ELF-1 (cell line): ENCODE data around the gene PPM1H.
"Not testable (repeated sequence)": the region's sequence is repeated elsewhere in the genome, so short reads cannot be mapped to it uniquely, and the experiment has no call there.

Experiments used
- DNase-seq: peaks from one replicate; pipeline ENCODE4 v3.0.0-alpha.2; 2016; ENCODE audit warnings: low read depth, low spot score

Gene PPM1H

GRCh38 chr12:62947364-62947763 lies 12.4 kb upstream of the PPM1H start:
- no peak for DNase-seq

DNA sequence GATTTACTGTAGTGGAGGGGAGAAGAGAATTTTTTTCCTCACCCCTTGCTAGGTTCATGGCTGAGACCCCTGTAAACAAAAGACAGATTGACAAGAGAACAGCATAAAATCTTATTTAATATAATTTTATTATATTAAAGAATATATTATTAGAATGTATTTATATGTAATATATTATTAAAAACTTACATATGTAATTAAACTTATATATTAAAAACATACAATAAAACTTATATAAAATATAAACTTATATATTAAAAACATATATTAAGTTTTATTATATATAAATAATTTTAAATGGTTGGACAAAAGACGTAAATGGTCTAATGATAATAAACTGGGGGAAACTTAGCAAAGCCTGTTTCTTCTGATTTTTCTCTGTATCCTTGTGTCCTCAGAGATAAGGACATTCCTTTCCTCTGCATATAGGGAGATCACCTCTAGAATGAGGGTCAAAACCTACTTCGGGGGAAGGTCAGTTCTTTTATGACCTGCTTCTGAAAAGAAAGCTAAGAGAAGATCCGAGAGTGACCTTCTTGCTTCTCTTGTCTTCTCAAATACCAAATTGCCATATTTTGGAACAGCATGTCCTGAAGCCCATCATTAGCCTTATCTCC lies 8.9 kb upstream of the PPM1H start:
- DNase-seq: no peak

GRCh38 chr12:62942316-62942715 lies 7.4 kb upstream of the PPM1H start:
- DNase-seq: not testable (repeated sequence)

- DNase-seq: peak; percentile 71
Observed at GRCh38 chr12:62934239-62934798, 631 bp downstream of the PPM1H start.

- DNase-seq: no peak
Observed at GRCh38 chr12:62933602-62934238, 1.2 kb downstream of the PPM1H start.

DNA sequence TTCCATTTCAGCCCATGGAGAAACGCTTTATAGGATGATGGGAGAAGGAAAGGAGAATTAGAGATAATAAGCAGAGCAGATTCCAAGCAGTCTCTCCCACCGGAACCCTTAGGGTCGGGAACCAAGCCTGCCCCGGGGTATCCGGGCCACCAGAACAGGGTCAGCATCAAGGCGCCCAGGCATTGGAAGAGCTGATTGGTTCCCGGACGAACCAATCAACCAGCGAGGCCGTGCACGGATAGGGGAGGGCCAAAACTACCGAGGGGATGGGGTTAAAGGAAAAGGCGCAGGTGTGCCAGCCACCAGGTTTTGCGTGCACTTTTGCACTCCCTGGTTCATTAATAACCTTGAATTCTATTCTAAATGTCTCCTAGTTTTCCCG lies 1.7 kb downstream of the PPM1H start:
- DNase-seq: peak; percentile 78

- no peak for DNase-seq
Observed at GRCh38 chr12:62931477-62931876, 3.5 kb downstream of the PPM1H start.

- peak; percentile 48 for DNase-seq
Observed at GRCh38 chr12:62930546-62931425, 4.2 kb downstream of the PPM1H start.

- peak; percentile 30 for DNase-seq
Observed at GRCh38 chr12:62928632-62929031, 6.3 kb downstream of the PPM1H start.

- no peak for DNase-seq
Observed at GRCh38 chr12:62925680-62926079, 9.3 kb downstream of the PPM1H start.

DNA sequence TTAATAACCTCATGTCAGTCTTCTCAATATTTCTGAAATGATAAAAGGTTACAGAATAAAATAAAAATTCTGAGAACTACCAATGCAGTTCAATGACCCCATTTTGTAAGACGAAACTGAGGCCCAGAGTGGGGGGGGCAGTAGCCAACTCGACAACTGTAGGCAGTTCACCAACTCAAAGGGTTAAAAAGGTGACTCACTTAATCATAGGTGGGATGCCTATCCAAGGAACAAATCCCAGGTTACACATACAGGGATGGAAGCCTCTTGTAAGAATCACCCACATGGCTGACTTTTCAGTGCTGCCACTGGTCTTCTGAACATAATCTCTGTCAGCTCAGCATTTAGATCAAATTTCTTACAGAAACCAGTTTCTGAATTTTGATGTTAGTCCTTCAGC lies 10.9 kb downstream of the PPM1H start:
- DNase-seq: no peak

DNA sequence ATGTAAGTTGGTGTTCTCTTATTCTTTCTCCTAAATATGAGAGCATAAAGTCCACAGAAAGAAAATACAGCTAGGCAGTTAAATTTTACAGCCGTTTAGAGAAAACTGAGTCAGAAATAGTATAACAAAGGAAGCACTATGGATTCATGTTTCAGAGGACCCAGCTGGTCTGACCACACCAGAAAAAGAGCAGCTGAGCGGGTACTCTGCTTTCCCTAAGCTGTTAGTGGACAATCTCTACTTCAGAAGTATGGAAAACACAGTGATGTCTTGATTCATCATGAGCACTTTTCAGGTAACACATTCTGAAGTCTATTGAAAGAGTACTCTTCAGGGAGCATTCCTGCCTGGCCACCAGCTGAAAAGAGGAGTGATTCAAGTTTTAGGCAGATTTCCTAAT lies 12.4 kb downstream of the PPM1H start:
- no peak for DNase-seq

DNA sequence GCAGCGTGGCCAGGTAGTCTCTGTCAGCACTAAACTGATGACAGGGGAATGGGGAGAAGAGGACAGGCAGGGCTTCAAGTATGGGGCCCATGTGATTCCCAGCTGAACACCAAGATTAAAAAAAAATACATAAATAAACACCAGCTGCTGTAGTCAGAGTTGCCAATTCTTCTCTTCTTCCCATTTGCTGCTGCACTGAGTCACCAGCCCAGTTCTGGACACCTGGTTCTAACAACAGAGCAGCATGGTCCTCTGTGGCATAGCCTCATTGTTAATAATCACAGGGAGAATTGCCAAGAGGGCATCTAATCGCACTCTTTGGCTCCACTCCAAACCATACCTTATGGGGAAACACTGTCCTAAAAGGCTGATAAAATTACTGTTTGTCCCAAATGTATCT lies 15.1 kb downstream of the PPM1H start:
- DNase-seq: no peak

GRCh38 chr12:62917926-62918325 lies 17.0 kb downstream of the PPM1H start:
- no peak for DNase-seq

DNA sequence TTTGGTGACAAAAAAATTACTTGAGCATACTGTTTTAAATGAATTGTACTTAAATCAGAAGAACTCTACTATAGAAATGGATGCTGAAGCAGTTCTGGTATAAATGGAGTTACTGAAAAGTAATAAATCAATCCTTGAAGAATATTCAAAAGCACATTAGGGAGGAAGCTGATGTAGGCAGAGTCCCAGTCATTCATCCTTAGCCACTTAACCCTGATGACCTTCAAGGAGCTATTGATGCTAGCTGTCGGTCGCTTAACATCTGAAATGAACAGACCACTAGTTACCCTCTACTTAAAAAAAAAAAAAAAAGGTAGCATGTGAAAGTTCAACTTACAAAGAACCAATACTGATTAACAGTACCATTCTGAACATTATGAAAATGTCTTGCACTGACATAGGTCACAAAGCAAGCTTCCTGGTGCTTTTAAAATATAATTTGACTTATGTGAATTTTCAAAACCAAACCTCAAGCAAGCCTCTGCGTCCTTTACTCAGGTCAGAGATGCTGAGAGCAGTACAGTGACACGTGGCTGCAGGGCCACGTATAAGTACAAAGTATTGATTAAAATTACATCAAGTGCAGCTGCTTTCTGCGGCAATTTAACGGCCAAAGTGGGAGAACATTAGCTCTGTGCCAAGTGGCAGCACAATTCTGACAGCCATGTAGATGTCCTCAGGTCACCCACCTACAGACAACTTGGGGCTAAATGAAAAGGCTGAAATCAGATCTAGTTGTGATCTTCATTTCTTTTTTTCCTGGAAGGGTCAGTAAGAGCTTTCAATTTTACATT lies 18.1 kb downstream of the PPM1H start:
- DNase-seq: no peak

- DNase-seq: no peak
Observed at GRCh38 chr12:62915204-62915529, 19.8 kb downstream of the PPM1H start.

GRCh38 chr12:62914443-62915203 lies 20.3 kb downstream of the PPM1H start:
- no peak for DNase-seq

GRCh38 chr12:62913380-62913779 lies 21.6 kb downstream of the PPM1H start:
- DNase-seq: no peak

DNA sequence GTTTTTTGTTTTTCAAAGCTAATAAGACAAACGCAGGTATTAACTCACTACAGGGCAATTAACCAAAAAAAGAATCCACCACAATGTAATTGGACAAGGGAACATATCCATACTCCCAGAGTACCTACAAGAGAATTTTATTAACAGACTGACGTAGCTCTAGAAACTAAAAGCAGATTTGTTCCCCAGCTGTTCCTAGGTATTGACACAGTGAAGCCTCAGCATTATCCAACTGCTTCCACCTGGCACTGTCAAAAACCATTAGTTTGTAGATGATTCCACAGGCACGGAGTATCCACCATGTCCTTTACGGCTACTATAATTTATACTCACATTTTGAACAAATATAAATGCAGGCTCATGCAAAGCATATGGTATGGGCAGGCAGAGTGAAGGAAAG lies 22.3 kb downstream of the PPM1H start:
- no peak for DNase-seq

DNA sequence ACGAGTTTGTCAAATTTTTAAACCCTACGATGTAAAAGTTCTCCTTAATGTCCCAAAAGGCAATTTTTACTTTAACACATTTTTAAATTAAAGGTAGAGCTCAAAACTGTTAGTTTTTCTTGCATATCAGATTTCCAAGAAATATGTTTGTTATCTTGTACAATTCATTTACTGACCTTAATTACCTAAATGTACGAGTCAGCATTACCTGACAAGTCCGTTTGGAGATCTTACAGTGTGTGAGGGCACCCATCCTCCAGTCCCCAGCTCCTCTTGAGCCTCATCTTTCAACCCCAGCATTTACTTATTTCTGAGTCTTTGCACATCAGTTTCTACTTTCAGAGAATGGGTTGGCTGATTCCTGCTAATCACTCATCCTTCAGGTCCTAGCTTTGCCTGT lies 23.7 kb downstream of the PPM1H start:
- DNase-seq: no peak

- no peak for DNase-seq
Observed at GRCh38 chr12:62910549-62911169, 24.3 kb downstream of the PPM1H start.
